CD4-positive, CD25-positive, alpha-beta regulatory T cell (primary cell): ENCODE results near the gene TCTA. TPM values are rescaled to one million over a fixed set of nuclear protein-coding genes. Genes with fewer than 3 reads are reported as not detected.

Source experiments
- ATAC-seq, 2 donors: fragments of 150-1000 bp; cut with Tn5 transposase; one replicate each; pipeline ENCODE4 v1.10.0; 2021; ENCODE audit warnings: low read depth in 2 of 2, moderate number of reproducible peaks in 2 of 2, moderate library complexity in 1 of 2
- DNase-seq, 3 donors: peaks; one replicate each; pipeline versions ENCODE4 v3.0.0 to v3.0.0-alpha.2; 2012 to 2022; ENCODE audit warnings: mixed read lengths in 1 of 3
- H3K27ac ChIP-seq: one replicate; pipeline ENCODE4 v1.7.0; 2013; ENCODE audit warnings: mild to moderate bottlenecking, low read length; ENCODE audit not compliant: insufficient read depth, poor library complexity, severe bottlenecking
- H3K27me3 ChIP-seq: one replicate; pipeline ENCODE4 v1.7.0; 2013; ENCODE audit warnings: low read length; ENCODE audit not compliant: control insufficient read depth, insufficient read depth
- H3K36me3 ChIP-seq: one replicate; pipeline ENCODE4 v1.7.0; 2013; ENCODE audit warnings: mild to moderate bottlenecking, low read length, moderate library complexity; ENCODE audit not compliant: control insufficient read depth, insufficient read depth
- H3K4me1 ChIP-seq: 2 replicates; pipeline ENCODE4 v1.7.0; 2013; ENCODE audit warnings: mild to moderate bottlenecking, low read length; ENCODE audit not compliant: insufficient read depth, control insufficient read depth, poor library complexity, severe bottlenecking
- H3K4me3 ChIP-seq: one replicate; pipeline ENCODE4 v1.7.0; 2013; ENCODE audit warnings: low read depth, mild to moderate bottlenecking, low read length, moderate library complexity
- H3K9me3 ChIP-seq, 2 experiments: 1 replicate in 1 of 2; 2 replicates in 1 of 2; pipeline ENCODE4 v1.7.0; 2013; ENCODE audit warnings: low read length in 2 of 2, mild to moderate bottlenecking in 1 of 2, moderate library complexity in 1 of 2; ENCODE audit not compliant: control insufficient read depth in 2 of 2
- H3K27ac Mint-ChIP-seq, 3 donors: one replicate each; pipeline ENCODE4 v1.8.0; 2020 to 2022; ENCODE audit warnings: mild to moderate bottlenecking in 3 of 3, mixed read lengths in 3 of 3, moderate library complexity in 2 of 3
- H3K27me3 Mint-ChIP-seq: one replicate; pipeline ENCODE4 v1.8.0; 2022; ENCODE audit warnings: mild to moderate bottlenecking, mixed read lengths
- H3K36me3 Mint-ChIP-seq: one replicate; pipeline ENCODE4 v1.8.0; 2020; ENCODE audit warnings: mixed read lengths
- H3K4me1 Mint-ChIP-seq, 4 donors: one replicate each; pipeline ENCODE4 v1.8.0; 2020 to 2022; ENCODE audit warnings: mixed read lengths in 4 of 4, mild to moderate bottlenecking in 1 of 4
- H3K4me3 Mint-ChIP-seq, 4 donors: one replicate each; pipeline ENCODE4 v1.8.0; 2020 to 2022; ENCODE audit warnings: mild to moderate bottlenecking in 4 of 4, mixed read lengths in 4 of 4, moderate library complexity in 3 of 4
- H3K9me3 Mint-ChIP-seq, 7 donors: one replicate each; pipeline ENCODE4 v1.8.0; 2020 to 2022; ENCODE audit warnings: mixed read lengths in 7 of 7, mild to moderate bottlenecking in 3 of 7, moderate library complexity in 2 of 7
- polyA plus RNA-seq, 4 donors: library from polyadenylated mRNA; unstranded; fragments of 300-500 nt; fragmentation: Illumina TruSeq; gene quantifications; one replicate each; pipeline ENCODE4 v1.2.3, GENCODE V29; 2021
- total RNA-seq: library from RNA; stranded (reverse); gene quantifications from one replicate; pipeline ENCODE4 v1.2.3, GENCODE V29; 2022

The TCTA gene
- total and polyA plus RNA-seq, 5 donors from 2014 or later = 27.6 to 39.7 (median 33.6) TPM

DNA sequence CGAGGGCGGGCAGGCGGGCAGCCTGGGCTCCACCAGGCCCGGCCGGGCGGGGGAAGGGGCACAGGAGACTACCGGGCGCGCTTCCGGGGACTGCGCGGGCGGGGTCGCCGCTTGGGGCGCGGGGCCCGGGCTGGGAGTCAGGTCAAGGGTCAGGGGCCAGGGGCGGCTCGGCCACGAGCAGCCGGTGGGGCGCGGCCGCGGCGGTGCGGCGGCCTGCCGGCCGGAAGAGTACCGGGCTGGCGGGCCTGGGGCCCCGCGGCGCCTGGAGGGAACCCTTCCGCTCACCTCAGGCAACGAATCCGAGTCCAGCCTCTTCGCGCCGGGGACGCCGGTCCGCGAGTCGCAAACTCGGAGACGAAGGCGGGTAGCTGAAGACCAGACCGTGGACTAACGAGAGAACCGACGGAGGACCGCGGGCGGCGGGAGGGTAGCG, 672 bp upstream of the TCTA start:
- Histone ChIP-seq H3K27me3 (no peaks in the 10 kb centered on the region), H3K36me3 (peaks cover 2% of the 10 kb centered on the region), H3K27ac (peak overlapping the region; percentile 92), H3K4me3 (peak overlapping the region; percentile 19), H3K9me3 (no peaks in the 10 kb centered on the region), H3K4me1 (peaks cover 72% of the 10 kb centered on the region)
- Mint-ChIP-seq H3K27me3 (no peaks in the 10 kb centered on the region), H3K27ac (peak overlapping the region in 2 of 3 donors; percentile 96), H3K4me3 (peak overlapping the region; percentile 86 to 97 (median 95)), H3K36me3 (peaks cover 16% of the 10 kb centered on the region), H3K9me3 (no peaks in the 10 kb centered on the region), H3K4me1 (peaks cover 39 to 78% (median 55%) of the 10 kb centered on the region in 4 donors)
- DNase-seq (peak in 2 of 3 donors; percentile 55 to 62), ATAC-seq (peak; percentile 5 to 9)

DNA sequence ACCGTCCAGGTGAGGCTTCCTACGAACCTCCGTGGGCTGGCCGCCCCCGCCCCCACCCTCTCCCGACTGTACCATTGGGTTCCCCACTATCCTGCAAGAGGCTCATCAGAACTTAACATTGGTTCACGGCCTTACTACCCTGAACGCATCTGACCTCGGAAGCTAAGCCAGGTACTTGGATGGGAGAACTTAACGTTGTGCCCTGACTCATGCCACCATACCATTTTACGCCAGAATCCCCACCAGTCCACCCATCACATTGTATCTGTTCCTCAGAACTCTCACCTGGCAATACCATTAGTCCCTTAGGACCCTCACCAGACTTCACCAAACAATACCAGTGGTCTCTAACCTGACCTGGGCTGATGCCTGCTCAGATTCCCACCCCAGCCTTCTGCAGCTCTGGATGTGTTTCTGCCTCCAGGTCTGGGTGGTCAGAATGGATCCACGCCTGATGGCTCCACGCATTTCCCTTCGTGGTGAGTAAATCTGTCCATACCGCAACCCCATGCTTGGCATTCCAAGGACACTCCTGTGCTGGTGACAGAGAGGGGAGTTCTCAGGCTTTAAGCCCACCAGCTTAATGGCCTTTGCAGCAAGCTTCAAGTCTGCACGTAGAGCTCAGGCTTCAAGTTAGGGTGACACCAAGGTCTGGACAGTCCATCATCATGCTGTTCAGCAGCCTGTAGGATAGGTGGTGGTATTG, 562 bp downstream of the TCTA start:
- Histone ChIP-seq H3K36me3 (peaks cover 2% of the 10 kb centered on the region), H3K27me3 (no peaks in the 10 kb centered on the region), H3K9me3 (no peaks in the 10 kb centered on the region), H3K4me3 (peak overlapping the region; percentile 92), H3K4me1 (peaks cover 73% of the 10 kb centered on the region), H3K27ac (peak overlapping the region; percentile 92)
- H3K4me3 Mint-ChIP-seq = peak overlapping the region; percentile 86 to 96 (median 91)
- H3K9me3 Mint-ChIP-seq = no peaks in the 10 kb centered on the region
- peak overlapping the region; percentile 92 to 96 (median 93) for H3K27ac Mint-ChIP-seq
- peaks cover 30 to 79% (median 52%) of the 10 kb centered on the region in 4 donors for H3K4me1 Mint-ChIP-seq
- H3K36me3 Mint-ChIP-seq = peaks cover 16% of the 10 kb centered on the region
- DNase-seq (no peak), ATAC-seq (no peak)
- no peaks in the 10 kb centered on the region for H3K27me3 Mint-ChIP-seq

DNA sequence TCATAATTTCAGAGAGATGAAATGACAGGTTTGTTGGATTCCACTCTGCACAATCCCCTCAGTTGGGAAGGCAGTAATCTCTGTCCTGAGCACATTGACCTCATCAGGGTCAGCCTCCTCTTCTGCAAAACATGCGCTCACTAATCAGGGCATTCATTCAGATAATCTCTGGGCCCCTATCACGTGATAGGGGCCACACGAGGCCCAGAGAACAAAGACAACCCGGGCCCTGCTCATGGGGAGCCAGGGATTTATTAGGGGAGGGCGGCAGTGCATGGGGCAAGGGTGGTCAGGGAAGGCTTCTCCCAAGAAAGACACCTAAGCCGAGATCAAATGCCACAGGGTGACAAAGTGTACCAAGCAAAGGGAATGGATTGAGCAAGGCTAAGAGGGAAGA, 1.1 kb downstream of the TCTA start:
- Histone ChIP-seq H3K36me3 (peaks cover 2% of the 10 kb centered on the region), H3K4me1 (peaks cover 73% of the 10 kb centered on the region), H3K27ac (peak overlapping the region; percentile 92), H3K4me3 (peak overlapping the region; percentile 92), H3K27me3 (no peaks in the 10 kb centered on the region), H3K9me3 (no peaks in the 10 kb centered on the region)
- Mint-ChIP-seq H3K27ac (peak overlapping the region in 2 of 3 donors; percentile 92 to 96), H3K4me3 (peak overlapping the region; percentile 71 to 96 (median 90)), H3K4me1 (peaks cover 26 to 80% (median 52%) of the 10 kb centered on the region in 4 donors), H3K9me3 (no peaks in the 10 kb centered on the region), H3K27me3 (no peaks in the 10 kb centered on the region), H3K36me3 (peaks cover 16% of the 10 kb centered on the region)
- ATAC-seq = no peak
- DNase-seq = no peak

DNA sequence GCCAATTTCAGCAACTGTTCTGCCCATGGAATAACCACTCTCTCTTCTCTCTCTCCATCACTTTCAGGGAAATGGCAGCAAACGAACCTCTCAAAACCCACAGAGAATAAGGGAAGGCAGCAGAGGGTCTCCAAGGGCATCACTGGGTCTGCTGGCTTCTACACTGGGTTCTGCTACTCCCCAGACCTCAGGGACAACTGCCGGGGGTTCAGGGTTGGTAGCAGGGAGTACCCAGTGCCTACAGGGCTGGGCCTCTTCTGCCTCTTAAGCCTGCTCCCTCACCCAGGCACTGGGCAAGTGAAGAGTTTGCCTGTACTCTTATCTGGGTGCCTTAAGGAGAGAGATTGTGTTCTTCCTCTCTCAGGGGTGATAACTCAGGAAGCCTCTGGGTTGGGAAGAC, 2.5 kb downstream of the TCTA start:
- Mint-ChIP-seq H3K36me3 (peaks cover 16% of the 10 kb centered on the region), H3K27me3 (no peaks in the 10 kb centered on the region), H3K27ac (peak overlapping the region; percentile 52 to 98 (median 69)), H3K4me3 (peak overlapping the region in 3 of 4 donors; percentile 53 to 83 (median 56)), H3K4me1 (peaks cover 19 to 83% (median 48%) of the 10 kb centered on the region in 4 donors), H3K9me3 (no peaks in the 10 kb centered on the region)
- DNase-seq = no peak
- peak overlapping the region; percentile 94 for H3K27ac ChIP-seq
- no peaks in the 10 kb centered on the region for H3K27me3 ChIP-seq
- no peaks in the 10 kb centered on the region for H3K9me3 ChIP-seq
- H3K4me3 ChIP-seq = no peak overlapping the region
- ATAC-seq = no peak
- peaks cover 65% of the 10 kb centered on the region for H3K4me1 ChIP-seq
- peaks cover 5% of the 10 kb centered on the region for H3K36me3 ChIP-seq

DNA sequence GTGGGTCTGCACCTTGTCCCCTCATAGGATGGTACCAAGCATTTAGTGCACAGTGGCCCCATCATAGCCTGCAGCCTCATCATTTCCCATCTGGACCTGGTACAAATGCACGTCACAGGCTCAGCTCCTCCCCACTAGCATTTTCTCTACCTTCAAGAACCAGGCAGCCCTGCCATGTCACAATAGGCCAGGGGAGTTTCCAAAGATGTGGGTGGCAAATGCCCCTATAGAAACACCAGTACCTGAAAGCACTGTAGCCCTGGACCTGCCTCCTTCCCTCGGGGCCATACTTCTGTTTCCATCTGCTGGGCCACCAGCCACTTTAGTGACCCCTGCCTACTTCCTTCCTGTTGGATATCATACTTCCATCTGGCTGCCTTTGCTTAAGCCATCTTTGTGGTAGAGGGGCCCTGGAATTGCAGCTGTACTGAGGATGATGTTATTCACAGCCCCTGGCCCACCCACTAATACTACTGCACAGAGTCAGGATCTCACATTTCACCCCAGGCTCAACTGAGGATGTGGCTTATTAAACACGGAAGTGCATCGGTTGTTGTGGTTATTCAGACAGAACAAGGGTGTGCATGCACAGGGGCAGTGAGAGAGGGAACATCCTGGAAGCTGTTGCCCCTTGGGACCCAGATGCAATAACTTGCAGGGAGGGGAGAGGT, 3.8 kb downstream of the TCTA start:
- no peaks in the 10 kb centered on the region for H3K27me3 ChIP-seq
- peak overlapping the region; percentile 92 to 98 (median 98) for H3K27ac Mint-ChIP-seq
- peak overlapping the region; percentile 70 for H3K4me3 ChIP-seq
- H3K27ac ChIP-seq = peak overlapping the region; percentile 94
- H3K4me1 Mint-ChIP-seq = peaks cover 10 to 80% (median 40%) of the 10 kb centered on the region in 4 donors
- peaks cover 53% of the 10 kb centered on the region for H3K4me1 ChIP-seq
- ATAC-seq (peak; percentile 17 to 28), DNase-seq (peak; percentile 66 to 88 (median 67))
- H3K4me3 Mint-ChIP-seq = peak overlapping the region; percentile 80 to 87 (median 83)
- H3K36me3 ChIP-seq = peaks cover 5% of the 10 kb centered on the region
- H3K9me3 Mint-ChIP-seq = no peaks in the 10 kb centered on the region
- H3K36me3 Mint-ChIP-seq = peaks cover 20% of the 10 kb centered on the region
- no peaks in the 10 kb centered on the region for H3K9me3 ChIP-seq
- H3K27me3 Mint-ChIP-seq = no peaks in the 10 kb centered on the region

DNA sequence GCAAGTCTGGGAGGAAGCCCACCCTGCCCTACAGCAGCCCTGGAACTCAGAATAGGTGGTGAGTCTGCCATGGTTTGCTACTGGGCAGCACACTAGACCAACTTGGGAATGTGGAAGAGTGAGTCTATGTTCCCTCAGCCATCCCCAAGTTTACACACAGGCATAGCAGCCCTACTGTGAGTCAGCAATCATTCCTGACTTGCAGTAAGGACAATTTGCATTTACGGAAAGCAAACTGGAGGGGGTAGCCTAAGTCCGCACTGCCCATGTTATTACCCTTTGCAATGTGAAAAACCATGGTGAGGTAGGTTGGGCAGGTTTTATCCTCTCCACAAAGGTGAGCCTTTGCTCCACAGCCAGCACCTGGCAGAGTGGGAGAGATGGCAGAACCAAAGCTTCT, 4.6 kb downstream of the TCTA start:
- H3K27me3 ChIP-seq = no peaks in the 10 kb centered on the region
- Mint-ChIP-seq H3K27me3 (no peaks in the 10 kb centered on the region), H3K4me1 (peaks cover 10 to 81% (median 43%) of the 10 kb centered on the region in 4 donors), H3K4me3 (peak overlapping the region; percentile 80 to 87 (median 83)), H3K27ac (peak overlapping the region; percentile 92 to 98 (median 98)), H3K36me3 (peaks cover 20% of the 10 kb centered on the region), H3K9me3 (no peaks in the 10 kb centered on the region)
- H3K4me1 ChIP-seq = peaks cover 53% of the 10 kb centered on the region
- H3K27ac ChIP-seq = peak overlapping the region; percentile 94
- peaks cover 5% of the 10 kb centered on the region for H3K36me3 ChIP-seq
- no peak for DNase-seq
- H3K9me3 ChIP-seq = no peaks in the 10 kb centered on the region
- no peak for ATAC-seq
- peak overlapping the region; percentile 70 for H3K4me3 ChIP-seq

DNA sequence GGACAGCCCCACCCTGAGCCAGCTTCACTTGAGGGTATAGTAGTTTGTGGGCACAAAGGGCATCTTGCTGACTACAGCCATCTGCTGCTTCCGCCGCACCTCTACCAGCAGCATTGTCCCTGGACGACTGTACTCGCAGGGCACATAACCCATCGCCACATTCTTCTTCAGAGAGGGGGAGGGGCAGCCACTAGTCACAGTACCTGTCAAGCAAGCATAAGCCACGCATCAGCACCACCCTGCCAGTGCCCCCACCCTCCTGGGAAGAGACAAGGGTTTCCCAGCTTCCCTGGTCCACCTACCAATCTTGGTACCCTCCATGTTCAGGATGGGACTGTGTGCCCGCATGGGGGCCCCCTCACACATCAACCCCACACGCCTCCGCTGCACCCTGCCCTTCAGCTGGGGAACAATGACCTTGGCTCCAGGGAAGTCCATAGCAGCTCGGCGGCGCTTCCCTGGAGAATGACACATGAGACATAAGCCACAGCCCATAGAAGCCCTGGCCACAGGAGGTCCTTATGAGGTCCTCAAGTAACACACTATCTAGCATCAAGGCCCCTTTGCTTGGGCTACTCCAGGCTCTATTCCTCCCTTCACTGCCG, 5.4 kb downstream of the TCTA start:
- Histone ChIP-seq H3K4me1 (peaks cover 51% of the 10 kb centered on the region), H3K36me3 (peaks cover 5% of the 10 kb centered on the region), H3K27me3 (no peaks in the 10 kb centered on the region), H3K9me3 (no peaks in the 10 kb centered on the region), H3K4me3 (no peak overlapping the region), H3K27ac (peak overlapping the region; percentile 94)
- Mint-ChIP-seq H3K27ac (peak overlapping the region; percentile 84 to 89 (median 86)), H3K4me1 (peaks cover 10 to 76% (median 42%) of the 10 kb centered on the region in 4 donors), H3K4me3 (peak overlapping the region; percentile 17 to 83 (median 50)), H3K36me3 (peaks cover 20% of the 10 kb centered on the region), H3K9me3 (no peaks in the 10 kb centered on the region), H3K27me3 (no peaks in the 10 kb centered on the region)
- DNase-seq = no peak
- ATAC-seq = no peak
